Cardiac muscle cell (in vitro differentiated cells and primary cell): Measurements from ENCODE around the gene LARP1. TPM values are rescaled to one million over a fixed set of nuclear protein-coding genes. Genes with fewer than 3 reads are reported as not detected.

ENCODE experiments used
- DNase-seq, 2 donors: peaks; one replicate each; pipeline versions ENCODE4 v3.0.0 to v3.0.0-alpha.2; 2010 to 2017; ENCODE audit warnings: low read depth in 1 of 2, low spot score in 1 of 2
- H3K27ac ChIP-seq: fragments of 200-600 bp; sonication (generic); 2 replicates; pipeline ENCODE4 v1.5.1; 2016
- H3K27me3 ChIP-seq: fragments of 200-600 bp; sonication (generic); 2 replicates; pipeline ENCODE4 v1.6.0; 2016; ENCODE audit warnings: control low read depth
- H3K36me3 ChIP-seq: fragments of 200-600 bp; sonication (generic); 2 replicates; pipeline ENCODE4 v1.5.1; 2016; ENCODE audit warnings: control low read depth
- H3K4me1 ChIP-seq: fragments of 200-600 bp; sonication (generic); 2 replicates; pipeline ENCODE4 v1.8.1; 2017; ENCODE audit warnings: low read depth, mild to moderate bottlenecking, mixed run types
- H3K4me3 ChIP-seq: fragments of 200-600 bp; sonication (generic); 2 replicates; pipeline ENCODE4 v1.5.1; 2016; ENCODE audit warnings: mild to moderate bottlenecking
- H3K9me3 ChIP-seq: fragments of 200-600 bp; sonication (generic); 2 replicates; pipeline ENCODE4 v1.5.1; 2017; ENCODE audit warnings: low read depth, mild to moderate bottlenecking, control low read depth
- CTCF ChIP-seq: IDR thresholded peaks from 2 replicates; pipeline ENCODE4 v1.5.1; 2012; ENCODE audit warnings: low read depth, mild to moderate bottlenecking, low read length
- polyA plus RNA-seq: library from polyadenylated mRNA; unstranded; fragments of >200 nt; fragmentation: Nextera tagmentation; extraction: Ambion mirVana; gene quantifications from 2 replicates; pipeline ENCODE4 v1.2.1, GENCODE V29; 2016
- total RNA-seq: library from RNA; depleted of rRNA; stranded (reverse); fragments of >200 nt; gene quantifications from 2 replicates; pipeline ENCODE4 v1.2.3, GENCODE V29; 2016

The LARP1 gene
- total and polyA plus RNA-seq, 2 experiments from 2014 or later: 40.7 to 97.8 TPM

GRCh38 chr5:154709368-154710305, 45.5 kb upstream of the LARP1 start:
- no peak overlapping the region for H3K27ac ChIP-seq
- H3K36me3 ChIP-seq: no peaks in the 10 kb centered on the region
- no peak overlapping the region for H3K4me3 ChIP-seq
- no peaks in the 10 kb centered on the region for H3K9me3 ChIP-seq
- TF ChIP-seq CTCF: no peak
- DNase-seq: no peak
- H3K4me1 ChIP-seq: no peaks in the 10 kb centered on the region
- H3K27me3 ChIP-seq: no peaks in the 10 kb centered on the region

DNA sequence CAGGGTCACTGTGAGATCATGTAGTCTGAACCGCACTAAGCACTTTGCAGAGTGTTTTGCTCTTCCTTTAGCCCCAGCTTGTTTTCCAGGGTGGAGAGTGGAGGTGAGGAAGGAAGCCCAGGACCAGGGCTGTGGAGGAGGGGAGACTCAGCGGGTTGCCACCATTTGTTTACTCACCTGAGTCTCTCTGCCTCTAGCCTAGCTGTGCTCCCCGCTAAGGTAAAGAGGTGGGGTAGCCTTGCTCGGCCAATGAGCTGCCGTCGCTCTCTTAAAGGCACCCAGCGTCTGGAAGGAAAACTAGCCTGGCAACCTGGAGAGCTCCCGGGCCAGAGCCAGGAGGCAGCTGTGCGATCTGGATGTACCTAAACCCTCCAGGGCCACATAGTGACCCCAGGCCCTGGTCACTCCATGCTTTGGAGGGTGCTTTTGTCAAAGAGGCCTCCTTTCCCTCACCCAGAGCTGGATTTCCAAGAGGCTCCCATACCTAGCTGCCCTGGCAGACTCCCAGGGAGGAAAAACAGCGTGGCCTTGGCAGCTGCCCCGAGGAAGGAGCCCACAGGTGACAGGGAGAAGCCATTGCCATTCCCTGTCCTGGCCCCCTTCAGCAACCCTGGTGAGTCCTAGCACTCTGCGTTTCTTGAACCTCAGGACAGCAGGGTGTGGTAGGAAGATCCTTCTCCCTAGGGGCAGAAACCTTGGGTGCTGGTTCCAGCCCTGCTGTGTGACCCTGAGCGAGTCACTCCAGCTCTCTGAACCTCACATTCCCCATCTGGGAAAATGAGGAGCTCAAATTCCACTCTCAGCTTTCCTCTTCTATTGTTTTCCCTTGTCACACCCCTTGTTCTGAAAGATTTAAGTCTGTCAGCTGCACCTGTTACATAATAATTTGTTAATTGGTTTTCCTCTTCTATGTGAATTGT, 42.4 kb upstream of the LARP1 start:
- TF ChIP-seq CTCF: no peak
- H3K4me1 ChIP-seq: no peaks in the 10 kb centered on the region
- DNase-seq: no peak
- H3K27ac ChIP-seq: no peak overlapping the region
- no peaks in the 10 kb centered on the region for H3K27me3 ChIP-seq
- H3K36me3 ChIP-seq: no peaks in the 10 kb centered on the region
- H3K4me3 ChIP-seq: no peak overlapping the region
- H3K9me3 ChIP-seq: no peaks in the 10 kb centered on the region

DNA sequence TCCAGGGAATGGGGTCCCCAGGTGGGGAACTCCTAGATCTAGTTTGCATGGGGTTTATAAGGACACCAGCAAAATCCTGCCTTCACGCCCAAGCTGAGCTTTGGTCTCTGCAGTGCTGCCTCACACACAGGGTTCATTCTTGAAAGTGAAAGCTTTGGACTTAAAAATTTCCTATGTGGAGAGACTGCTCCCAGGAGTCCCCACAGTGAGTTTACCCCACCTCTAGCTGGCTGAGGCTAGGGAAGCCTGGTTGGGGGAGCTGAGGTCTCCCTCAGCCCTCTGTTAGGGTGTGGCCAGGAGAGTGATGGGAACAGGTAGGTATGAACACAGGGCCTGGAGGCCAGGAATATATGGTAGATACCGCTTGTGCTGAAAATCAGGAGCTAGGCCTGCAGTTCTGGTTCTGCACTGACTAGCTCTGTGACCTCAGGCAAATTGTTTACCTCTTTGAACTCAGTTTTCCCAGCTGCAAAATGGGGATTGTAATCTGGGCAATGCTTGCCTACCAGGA, 41.5 kb upstream of the LARP1 start:
- DNase-seq: no peak
- no peaks in the 10 kb centered on the region for H3K27me3 ChIP-seq
- no peak overlapping the region for H3K4me3 ChIP-seq

GRCh38 chr5:154714266-154714986, 40.8 kb upstream of the LARP1 start:
- H3K27me3 ChIP-seq: no peaks in the 10 kb centered on the region
- no peak overlapping the region for H3K4me3 ChIP-seq
- TF ChIP-seq CTCF: no peak
- H3K9me3 ChIP-seq: no peaks in the 10 kb centered on the region
- H3K36me3 ChIP-seq: no peaks in the 10 kb centered on the region
- no peak overlapping the region for H3K27ac ChIP-seq
- no peaks in the 10 kb centered on the region for H3K4me1 ChIP-seq
- no peak for DNase-seq

More for the DNA sequence above, 41.5 kb upstream of the LARP1 start:
- no peaks in the 10 kb centered on the region for H3K9me3 ChIP-seq
- no peak overlapping the region for H3K27ac ChIP-seq
- H3K36me3 ChIP-seq: no peaks in the 10 kb centered on the region
- no peaks in the 10 kb centered on the region for H3K4me1 ChIP-seq
- no peak for TF ChIP-seq CTCF

GRCh38 chr5:154721481-154722058, 33.6 kb upstream of the LARP1 start:
- Histone ChIP-seq H3K4me1 (peaks cover 8% of the 10 kb centered on the region), H3K9me3 (no peaks in the 10 kb centered on the region), H3K4me3 (no peak overlapping the region), H3K36me3 (no peaks in the 10 kb centered on the region), H3K27me3 (no peaks in the 10 kb centered on the region), H3K27ac (peak overlapping the region; percentile 45)
- no peak for TF ChIP-seq CTCF
- DNase-seq: peak in 1 of 2 donors; percentile 28
